ENCODE data around the gene ZNF565.
"Not testable (repeated sequence)": the region's sequence is repeated elsewhere in the genome, so short reads cannot be mapped to it uniquely, and the experiment has no call there.

Gene ZNF565

DNA sequence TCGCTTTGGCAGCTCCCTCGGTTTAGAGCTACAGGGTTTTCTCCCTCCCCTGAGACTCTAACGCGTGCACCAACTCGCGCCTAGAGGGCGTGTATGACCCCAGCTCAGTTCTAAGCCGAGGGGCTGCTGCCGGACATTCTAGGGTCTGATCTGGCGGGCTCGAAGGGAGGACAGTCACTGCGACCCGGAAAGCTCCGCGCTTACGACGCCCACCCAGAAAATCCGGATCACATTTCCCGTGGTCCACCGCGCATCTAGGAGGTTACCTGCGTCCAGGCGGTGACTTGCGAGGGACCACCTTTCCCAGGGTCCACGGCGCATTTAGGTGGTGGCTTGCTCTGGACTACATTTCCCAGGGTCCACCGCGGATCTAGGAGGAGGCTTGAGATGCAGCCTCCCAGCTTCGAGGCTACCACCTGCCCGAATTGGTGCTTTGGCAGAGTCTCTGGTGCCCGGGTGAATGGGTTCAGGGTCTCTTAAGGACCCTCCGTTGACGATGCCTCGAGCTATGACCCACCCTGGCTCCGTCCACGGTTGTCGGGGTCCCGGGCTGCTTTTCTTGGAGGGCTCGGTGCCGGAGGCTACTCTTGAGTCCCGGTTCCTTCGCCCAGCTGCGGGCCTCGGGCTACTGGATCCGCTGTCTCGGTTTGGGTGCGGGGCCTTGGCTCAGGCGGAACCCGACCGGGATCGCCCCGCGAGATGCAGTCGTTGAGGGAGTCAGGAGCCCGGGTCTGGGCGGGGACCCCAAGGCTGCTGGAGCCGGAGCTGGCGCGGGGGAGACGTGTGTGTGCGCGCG, 30.9 kb upstream of the ZNF565 start:
- H3K4me3 ChIP-seq (ENCODE audit: low read length), result peak overlapping the region; percentile 81
- peak; percentile 13 for DNase-seq (ENCODE audit: low read depth)
- H3K9me3 ChIP-seq (ENCODE audit: control insufficient read depth, low read length), result no peaks in the 10 kb centered on the region
- peaks cover 9% of the 10 kb centered on the region for H3K4me1 ChIP-seq (ENCODE audit: control insufficient read depth, insufficient read depth, low read length)
- H3K36me3 ChIP-seq (ENCODE audit: control insufficient read depth, insufficient read depth, low read length, severe bottlenecking), result peaks cover under 1% of the 10 kb centered on the region
- peaks cover 4% of the 10 kb centered on the region for H3K27me3 ChIP-seq (replicated peaks; ENCODE audit: control insufficient read depth, insufficient read depth, low read length)
- no peak overlapping the region for H3K9ac ChIP-seq (ENCODE audit: low read length)

DNA sequence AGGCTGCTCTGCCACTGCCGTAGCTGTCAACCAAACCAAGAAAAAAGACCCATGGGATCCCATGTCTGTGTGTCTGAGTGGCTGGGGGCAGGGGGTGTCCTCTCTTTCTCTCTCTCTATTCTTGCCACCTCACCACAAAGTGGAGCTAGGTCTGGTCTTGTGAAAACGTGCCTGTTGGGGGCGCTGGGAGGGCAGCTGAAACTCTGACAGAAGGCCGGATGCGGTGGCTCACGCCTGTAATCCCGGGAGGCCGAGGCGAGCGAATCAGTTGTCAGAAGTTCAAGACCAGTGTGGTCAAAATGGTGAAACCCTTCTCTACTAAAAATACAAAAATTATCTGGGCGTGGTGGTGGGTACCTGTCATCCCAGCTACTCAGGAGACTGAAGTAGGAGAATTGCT, 29.6 kb upstream of the ZNF565 start:
- H3K9ac ChIP-seq (ENCODE audit: low read length), result no peak overlapping the region
- peaks cover 9% of the 10 kb centered on the region for H3K4me1 ChIP-seq (ENCODE audit: control insufficient read depth, insufficient read depth, low read length)
- H3K36me3 ChIP-seq (ENCODE audit: control insufficient read depth, insufficient read depth, low read length, severe bottlenecking), result peaks cover 13% of the 10 kb centered on the region
- H3K4me3 ChIP-seq (ENCODE audit: low read length), result no peak overlapping the region
- no peaks in the 10 kb centered on the region for H3K9me3 ChIP-seq (ENCODE audit: control insufficient read depth, low read length)
- DNase-seq (ENCODE audit: low read depth), result no peak
- H3K27me3 ChIP-seq (replicated peaks; ENCODE audit: control insufficient read depth, insufficient read depth, low read length), result peaks cover 4% of the 10 kb centered on the region

- Histone ChIP-seq H3K9ac (ENCODE audit: low read length) (no peak overlapping the region), H3K9me3 (ENCODE audit: control insufficient read depth, low read length) (peaks cover 36% of the 10 kb centered on the region), H3K27me3 (replicated peaks; ENCODE audit: control insufficient read depth, insufficient read depth, low read length) (no peaks in the 10 kb centered on the region), H3K4me1 (ENCODE audit: control insufficient read depth, insufficient read depth, low read length) (no peaks in the 10 kb centered on the region), H3K4me3 (ENCODE audit: low read length) (no peak overlapping the region), H3K36me3 (ENCODE audit: control insufficient read depth, insufficient read depth, low read length, severe bottlenecking) (peaks cover 84% of the 10 kb centered on the region)
- DNase-seq (ENCODE audit: low read depth), result no peak
Observed at GRCh38 chr19:36236946-36237310, 22.5 kb upstream of the ZNF565 start.

DNA sequence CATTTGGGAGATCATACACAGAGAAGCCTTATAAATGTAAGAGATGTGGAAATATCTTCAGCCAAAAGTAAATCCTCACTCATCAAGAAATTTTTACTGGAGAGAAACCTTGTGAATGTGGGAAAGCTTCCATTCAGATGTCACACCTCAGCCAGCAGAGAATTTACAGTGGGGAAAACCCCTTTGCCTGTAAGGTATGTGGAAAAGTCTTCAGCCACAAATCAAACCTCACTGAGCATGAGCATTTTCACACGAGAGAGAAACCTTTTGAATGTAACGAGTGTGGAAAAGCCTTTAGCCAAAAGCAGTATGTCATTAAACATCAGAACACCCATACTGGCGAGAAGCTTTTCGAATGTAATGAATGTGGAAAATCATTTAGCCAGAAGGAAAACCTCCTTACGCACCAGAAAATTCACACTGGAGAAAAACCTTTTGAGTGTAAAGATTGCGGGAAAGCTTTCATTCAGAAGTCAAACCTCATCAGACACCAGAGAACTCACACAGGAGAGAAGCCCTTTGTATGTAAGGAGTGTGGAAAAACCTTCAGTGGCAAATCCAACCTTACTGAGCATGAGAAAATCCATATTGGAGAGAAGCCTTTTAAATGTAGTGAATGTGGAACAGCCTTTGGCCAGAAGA, 22.0 kb upstream of the ZNF565 start:
- H3K4me3 ChIP-seq (ENCODE audit: low read length), result no peak overlapping the region
- H3K36me3 ChIP-seq (ENCODE audit: control insufficient read depth, insufficient read depth, low read length, severe bottlenecking), result peaks cover 89% of the 10 kb centered on the region
- peaks cover 36% of the 10 kb centered on the region for H3K9me3 ChIP-seq (ENCODE audit: control insufficient read depth, low read length)

DNA sequence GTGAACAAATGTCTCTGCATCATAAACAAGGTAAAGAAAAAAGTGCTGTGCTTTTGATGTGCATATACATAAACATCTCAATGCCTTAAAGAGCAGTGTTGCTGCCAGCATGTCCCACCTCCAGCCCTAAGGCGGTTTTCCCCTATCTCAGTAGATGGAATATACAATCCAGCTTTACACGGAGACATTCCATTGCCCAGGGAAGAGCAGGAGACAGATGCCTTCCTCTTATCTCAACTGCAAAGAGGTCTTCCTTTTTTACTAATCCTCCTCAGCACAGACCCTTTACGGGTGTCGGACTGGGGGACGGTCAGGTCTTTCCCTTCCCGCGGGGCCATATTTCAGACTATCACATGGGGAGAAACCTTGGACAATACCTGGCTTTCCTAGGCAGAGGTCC, 19.2 kb upstream of the ZNF565 start:
- H3K27me3 ChIP-seq (replicated peaks; ENCODE audit: control insufficient read depth, insufficient read depth, low read length); H3K9ac ChIP-seq (ENCODE audit: low read length); H3K4me3 ChIP-seq (ENCODE audit: low read length); H3K4me1 ChIP-seq (ENCODE audit: control insufficient read depth, insufficient read depth, low read length); DNase-seq (ENCODE audit: low read depth): not testable (repeated sequence)
- Histone ChIP-seq H3K36me3 (ENCODE audit: control insufficient read depth, insufficient read depth, low read length, severe bottlenecking) (peaks cover 98% of the 10 kb centered on the region), H3K9me3 (ENCODE audit: control insufficient read depth, low read length) (peaks cover 36% of the 10 kb centered on the region)

More for the DNA sequence above, 22.0 kb upstream of the ZNF565 start:
- Histone ChIP-seq H3K4me1 (ENCODE audit: control insufficient read depth, insufficient read depth, low read length) (no peaks in the 10 kb centered on the region), H3K27me3 (replicated peaks; ENCODE audit: control insufficient read depth, insufficient read depth, low read length) (no peaks in the 10 kb centered on the region), H3K9ac (ENCODE audit: low read length) (no peak overlapping the region)
- DNase-seq (ENCODE audit: low read depth), result no peak

- Histone ChIP-seq H3K36me3 (ENCODE audit: control insufficient read depth, insufficient read depth, low read length, severe bottlenecking) (peaks cover 75% of the 10 kb centered on the region), H3K27me3 (replicated peaks; ENCODE audit: control insufficient read depth, insufficient read depth, low read length) (no peaks in the 10 kb centered on the region), H3K9ac (ENCODE audit: low read length) (peak overlapping the region; percentile 31), H3K9me3 (ENCODE audit: control insufficient read depth, low read length) (no peaks in the 10 kb centered on the region), H3K4me1 (ENCODE audit: control insufficient read depth, insufficient read depth, low read length) (peaks cover 20% of the 10 kb centered on the region), H3K4me3 (ENCODE audit: low read length) (peak overlapping the region; percentile 51)
- peak; percentile 51 for DNase-seq (ENCODE audit: low read depth)
Observed at GRCh38 chr19:36225219-36225892, 10.9 kb upstream of the ZNF565 start.

DNA sequence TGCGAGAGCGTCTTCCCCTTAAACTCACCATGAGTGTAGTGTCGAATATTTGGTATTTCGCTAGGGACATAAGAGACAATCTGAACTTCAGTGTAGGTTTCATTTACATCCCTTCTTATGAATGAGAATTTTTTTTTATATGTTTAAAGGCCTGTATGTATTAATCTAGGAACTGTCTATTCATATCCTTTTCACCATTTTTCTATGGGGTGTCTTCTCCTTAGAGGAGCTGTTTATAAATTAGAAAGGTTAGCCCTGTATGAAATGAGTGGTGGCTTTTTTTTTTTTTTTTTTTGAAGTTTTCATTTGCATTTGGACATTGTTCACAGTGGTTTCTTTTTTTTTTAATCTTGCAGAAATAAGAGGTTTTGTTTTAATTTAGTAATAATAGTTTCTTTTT, 8.0 kb upstream of the ZNF565 start:
- no peaks in the 10 kb centered on the region for H3K9me3 ChIP-seq (ENCODE audit: control insufficient read depth, low read length)
- H3K4me1 ChIP-seq (ENCODE audit: control insufficient read depth, insufficient read depth, low read length), result peaks cover 20% of the 10 kb centered on the region
- no peak overlapping the region for H3K9ac ChIP-seq (ENCODE audit: low read length)
- H3K36me3 ChIP-seq (ENCODE audit: control insufficient read depth, insufficient read depth, low read length, severe bottlenecking), result peaks cover 59% of the 10 kb centered on the region
- DNase-seq (ENCODE audit: low read depth), result no peak
- H3K4me3 ChIP-seq (ENCODE audit: low read length), result no peak overlapping the region
- H3K27me3 ChIP-seq (replicated peaks; ENCODE audit: control insufficient read depth, insufficient read depth, low read length), result no peaks in the 10 kb centered on the region

DNA sequence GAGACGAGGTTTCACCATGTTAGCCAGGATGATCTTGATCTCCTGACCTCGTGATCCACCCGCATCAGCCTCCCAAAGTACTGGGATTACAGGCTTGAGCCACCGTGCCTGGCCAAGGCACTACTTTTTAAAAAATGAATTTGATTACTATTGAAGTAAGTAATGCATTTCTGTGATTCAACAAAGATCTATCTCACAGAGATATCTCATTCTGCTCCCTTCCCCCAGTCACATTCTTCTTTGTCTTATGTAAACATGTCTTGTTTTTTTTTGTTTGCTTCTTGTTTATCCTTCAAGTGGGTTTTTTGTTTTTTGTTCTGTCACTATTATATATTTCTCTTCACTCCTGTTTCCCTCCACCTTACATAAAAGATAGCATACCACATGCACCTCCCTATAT, 7.0 kb upstream of the ZNF565 start:
- Histone ChIP-seq H3K4me3 (ENCODE audit: low read length) (no peak overlapping the region), H3K9me3 (ENCODE audit: control insufficient read depth, low read length) (no peaks in the 10 kb centered on the region), H3K4me1 (ENCODE audit: control insufficient read depth, insufficient read depth, low read length) (peaks cover 20% of the 10 kb centered on the region), H3K27me3 (replicated peaks; ENCODE audit: control insufficient read depth, insufficient read depth, low read length) (no peaks in the 10 kb centered on the region), H3K36me3 (ENCODE audit: control insufficient read depth, insufficient read depth, low read length, severe bottlenecking) (peaks cover 53% of the 10 kb centered on the region), H3K9ac (ENCODE audit: low read length) (no peak overlapping the region)
- DNase-seq (ENCODE audit: low read depth), result no peak

DNA sequence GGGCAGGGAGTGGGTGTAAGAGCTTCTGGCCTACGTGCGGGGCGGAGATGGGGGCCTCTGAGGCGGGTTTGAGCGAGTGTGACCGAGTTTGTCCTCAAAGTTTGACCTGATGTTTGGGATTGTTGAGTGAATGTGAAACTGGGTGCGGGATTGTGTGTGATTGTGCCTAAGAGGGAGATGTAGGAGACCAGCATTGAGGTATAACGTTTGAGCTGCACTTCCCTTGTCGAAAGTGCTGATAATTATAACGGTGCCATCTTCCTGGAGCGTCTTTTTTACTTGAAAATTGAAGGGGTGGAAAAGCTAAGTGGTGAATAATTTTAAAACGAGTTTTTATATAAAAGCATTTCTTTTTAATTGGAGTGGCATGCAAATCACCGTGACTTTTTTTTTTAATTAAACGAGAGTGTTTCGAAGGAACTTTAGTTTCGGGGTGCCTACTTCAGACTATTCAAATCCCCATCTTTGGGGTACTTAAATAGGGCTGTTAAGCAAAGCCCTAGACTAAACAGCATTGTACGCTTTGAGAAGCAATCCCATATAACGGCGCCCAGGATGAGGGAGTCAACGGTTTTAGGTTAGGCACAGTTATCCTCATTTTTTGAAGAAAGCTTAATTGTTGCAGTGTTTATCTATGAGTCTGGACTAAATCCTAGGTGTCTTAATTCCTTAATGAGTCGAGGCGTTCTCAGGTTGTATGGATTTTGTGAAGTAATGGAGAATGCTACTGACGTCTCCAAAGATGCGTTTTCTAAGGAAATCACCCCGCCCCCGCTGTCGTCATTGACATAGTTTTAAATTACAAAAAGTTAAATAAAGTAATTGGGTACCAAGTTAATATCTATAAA, 1.0 kb upstream of the ZNF565 start:
- no peaks in the 10 kb centered on the region for H3K9me3 ChIP-seq (ENCODE audit: control insufficient read depth, low read length)
- peaks cover 10% of the 10 kb centered on the region for H3K36me3 ChIP-seq (ENCODE audit: control insufficient read depth, insufficient read depth, low read length, severe bottlenecking)
- peak overlapping the region; percentile 95 for H3K4me3 ChIP-seq (ENCODE audit: low read length)
- peaks cover 5% of the 10 kb centered on the region for H3K4me1 ChIP-seq (ENCODE audit: control insufficient read depth, insufficient read depth, low read length)
- no peaks in the 10 kb centered on the region for H3K27me3 ChIP-seq (replicated peaks; ENCODE audit: control insufficient read depth, insufficient read depth, low read length)
- DNase-seq (ENCODE audit: low read depth), result peak; percentile 80
- H3K9ac ChIP-seq (ENCODE audit: low read length), result peak overlapping the region; percentile 93

- no peaks in the 10 kb centered on the region for H3K27me3 ChIP-seq (replicated peaks; ENCODE audit: control insufficient read depth, insufficient read depth, low read length)
- peaks cover 5% of the 10 kb centered on the region for H3K4me1 ChIP-seq (ENCODE audit: control insufficient read depth, insufficient read depth, low read length)
- no peaks in the 10 kb centered on the region for H3K9me3 ChIP-seq (ENCODE audit: control insufficient read depth, low read length)
- no peaks in the 10 kb centered on the region for H3K36me3 ChIP-seq (ENCODE audit: control insufficient read depth, insufficient read depth, low read length, severe bottlenecking)
- no peak overlapping the region for H3K9ac ChIP-seq (ENCODE audit: low read length)
- H3K4me3 ChIP-seq (ENCODE audit: low read length), result no peak overlapping the region
- DNase-seq (ENCODE audit: low read depth), result no peak
Observed at GRCh38 chr19:36212895-36213294, 1.6 kb downstream of the ZNF565 start.

- DNase-seq (ENCODE audit: low read depth), result no peak
- H3K9me3 ChIP-seq (ENCODE audit: control insufficient read depth, low read length), result no peaks in the 10 kb centered on the region
- H3K4me3 ChIP-seq (ENCODE audit: low read length), result no peak overlapping the region
Observed at GRCh38 chr19:36210497-36210896, 4.0 kb downstream of the ZNF565 start.

More at GRCh38 chr19:36210497-36210896, 4.0 kb downstream of the ZNF565 start:
- no peaks in the 10 kb centered on the region for H3K36me3 ChIP-seq (ENCODE audit: control insufficient read depth, insufficient read depth, low read length, severe bottlenecking)
- no peaks in the 10 kb centered on the region for H3K4me1 ChIP-seq (ENCODE audit: control insufficient read depth, insufficient read depth, low read length)
- H3K9ac ChIP-seq (ENCODE audit: low read length), result no peak overlapping the region
- H3K27me3 ChIP-seq (replicated peaks; ENCODE audit: control insufficient read depth, insufficient read depth, low read length), result no peaks in the 10 kb centered on the region
